Activated T-cell treated with anti-CD3 and anti-CD28 coated beads, Interleukin-2, amount 50 U/mL, for 24 hours (primary cell): ENCODE results near the gene SNRNP48.
A peak's percentile ranks its signal among the peaks of the same experiment; 100 is the strongest.

ENCODE experiments used
- DNase-seq: peaks from one replicate; pipeline ENCODE4 v3.0.0-alpha.2; 2020
- H3K27ac Mint-ChIP-seq: 2 replicates; pipeline ENCODE4 v1.8.0; 2020; ENCODE audit warnings: mild to moderate bottlenecking, mixed read lengths
- H3K27me3 Mint-ChIP-seq: 2 replicates; pipeline ENCODE4 v1.8.0; 2020; ENCODE audit warnings: mixed read lengths
- H3K36me3 Mint-ChIP-seq: 2 replicates; pipeline ENCODE4 v1.8.0; 2020; ENCODE audit warnings: low read depth, mixed read lengths
- H3K4me1 Mint-ChIP-seq: 2 replicates; pipeline ENCODE4 v1.8.0; 2020; ENCODE audit warnings: low read depth, mixed read lengths
- H3K4me3 Mint-ChIP-seq: 2 replicates; pipeline ENCODE4 v1.8.0; 2020; ENCODE audit warnings: mild to moderate bottlenecking, moderate library complexity, mixed read lengths
- H3K9me3 Mint-ChIP-seq: 2 replicates; pipeline ENCODE4 v1.8.0; 2020; ENCODE audit warnings: mixed read lengths

Gene SNRNP48

GRCh38 chr6:7572213-7572943, 17.6 kb upstream of the SNRNP48 start:
- H3K27me3 Mint-ChIP-seq = peaks cover 40% of the 10 kb centered on the region
- H3K4me3 Mint-ChIP-seq = no peak overlapping the region
- H3K4me1 Mint-ChIP-seq = no peaks in the 10 kb centered on the region
- no peaks in the 10 kb centered on the region for H3K9me3 Mint-ChIP-seq
- H3K36me3 Mint-ChIP-seq = no peaks in the 10 kb centered on the region
- DNase-seq = no peak
- H3K27ac Mint-ChIP-seq = no peak overlapping the region

GRCh38 chr6:7574500-7574899, 15.5 kb upstream of the SNRNP48 start:
- Mint-ChIP-seq H3K9me3 (no peaks in the 10 kb centered on the region), H3K36me3 (no peaks in the 10 kb centered on the region), H3K4me3 (no peak overlapping the region), H3K27me3 (peaks cover 33% of the 10 kb centered on the region), H3K4me1 (no peaks in the 10 kb centered on the region), H3K27ac (no peak overlapping the region)
- no peak for DNase-seq

- Mint-ChIP-seq H3K27ac (no peak overlapping the region), H3K4me3 (no peak overlapping the region), H3K9me3 (no peaks in the 10 kb centered on the region), H3K27me3 (peaks cover 21% of the 10 kb centered on the region), H3K36me3 (no peaks in the 10 kb centered on the region), H3K4me1 (no peaks in the 10 kb centered on the region)
- DNase-seq = no peak
Measured at GRCh38 chr6:7578516-7578915, 11.5 kb upstream of the SNRNP48 start.

- Mint-ChIP-seq H3K4me3 (no peak overlapping the region), H3K27ac (no peak overlapping the region), H3K4me1 (no peaks in the 10 kb centered on the region), H3K36me3 (no peaks in the 10 kb centered on the region), H3K9me3 (no peaks in the 10 kb centered on the region), H3K27me3 (peaks cover 18% of the 10 kb centered on the region)
- DNase-seq = no peak
Measured at GRCh38 chr6:7578931-7579330, 11.1 kb upstream of the SNRNP48 start.

GRCh38 chr6:7579851-7580250, 10.1 kb upstream of the SNRNP48 start:
- no peaks in the 10 kb centered on the region for H3K9me3 Mint-ChIP-seq
- no peak overlapping the region for H3K27ac Mint-ChIP-seq

GRCh38 chr6:7580537-7580926, 9.5 kb upstream of the SNRNP48 start:
- Mint-ChIP-seq H3K4me1 (no peaks in the 10 kb centered on the region), H3K4me3 (no peak overlapping the region), H3K27me3 (peaks cover 11% of the 10 kb centered on the region), H3K27ac (no peak overlapping the region), H3K9me3 (no peaks in the 10 kb centered on the region), H3K36me3 (no peaks in the 10 kb centered on the region)
- no peak for DNase-seq

More at GRCh38 chr6:7579851-7580250, 10.1 kb upstream of the SNRNP48 start:
- no peak for DNase-seq
- no peaks in the 10 kb centered on the region for H3K4me1 Mint-ChIP-seq
- H3K27me3 Mint-ChIP-seq = peaks cover 16% of the 10 kb centered on the region
- H3K4me3 Mint-ChIP-seq = no peak overlapping the region
- no peaks in the 10 kb centered on the region for H3K36me3 Mint-ChIP-seq

- Mint-ChIP-seq H3K9me3 (no peaks in the 10 kb centered on the region), H3K36me3 (no peaks in the 10 kb centered on the region), H3K4me1 (no peaks in the 10 kb centered on the region), H3K4me3 (no peak overlapping the region), H3K27me3 (peaks cover 11% of the 10 kb centered on the region), H3K27ac (no peak overlapping the region)
- DNase-seq = no peak
Measured at GRCh38 chr6:7580927-7581618, 8.9 kb upstream of the SNRNP48 start.

- no peaks in the 10 kb centered on the region for H3K9me3 Mint-ChIP-seq
- no peaks in the 10 kb centered on the region for H3K27me3 Mint-ChIP-seq
- no peak overlapping the region for H3K4me3 Mint-ChIP-seq
- H3K27ac Mint-ChIP-seq = no peak overlapping the region
- no peak for DNase-seq
- H3K36me3 Mint-ChIP-seq = peaks cover 4% of the 10 kb centered on the region
- peaks cover 19% of the 10 kb centered on the region for H3K4me1 Mint-ChIP-seq
Measured at GRCh38 chr6:7585287-7585930, 4.6 kb upstream of the SNRNP48 start.

- peaks cover 37% of the 10 kb centered on the region for H3K4me1 Mint-ChIP-seq
- peak overlapping the region; percentile 3 for H3K27ac Mint-ChIP-seq
- H3K36me3 Mint-ChIP-seq = peaks cover 16% of the 10 kb centered on the region
- DNase-seq = no peak
- H3K9me3 Mint-ChIP-seq = no peaks in the 10 kb centered on the region
- H3K27me3 Mint-ChIP-seq = no peaks in the 10 kb centered on the region
- no peak overlapping the region for H3K4me3 Mint-ChIP-seq
Measured at GRCh38 chr6:7587631-7588100, 2.3 kb upstream of the SNRNP48 start.

- Mint-ChIP-seq H3K4me1 (peaks cover 43% of the 10 kb centered on the region), H3K9me3 (no peaks in the 10 kb centered on the region), H3K27me3 (no peaks in the 10 kb centered on the region), H3K36me3 (peaks cover 22% of the 10 kb centered on the region), H3K4me3 (no peak overlapping the region), H3K27ac (no peak overlapping the region)
- DNase-seq = no peak
Measured at GRCh38 chr6:7588506-7588905, 1.5 kb upstream of the SNRNP48 start.

- no peaks in the 10 kb centered on the region for H3K27me3 Mint-ChIP-seq
- H3K4me3 Mint-ChIP-seq = peak overlapping the region; percentile 95
- H3K27ac Mint-ChIP-seq = peak overlapping the region; percentile 94
- H3K9me3 Mint-ChIP-seq = no peaks in the 10 kb centered on the region
- no peak for DNase-seq
- peaks cover 43% of the 10 kb centered on the region for H3K4me1 Mint-ChIP-seq
- H3K36me3 Mint-ChIP-seq = peaks cover 23% of the 10 kb centered on the region
Measured at GRCh38 chr6:7589221-7589620, 777 bp upstream of the SNRNP48 start.

GRCh38 chr6:7590918-7591302, 912 bp downstream of the SNRNP48 start:
- DNase-seq = no peak
- Mint-ChIP-seq H3K4me3 (peak overlapping the region; percentile 95), H3K27me3 (no peaks in the 10 kb centered on the region), H3K9me3 (no peaks in the 10 kb centered on the region), H3K27ac (peak overlapping the region; percentile 94), H3K4me1 (peaks cover 43% of the 10 kb centered on the region), H3K36me3 (peaks cover 40% of the 10 kb centered on the region)

GRCh38 chr6:7591770-7592169, 1.8 kb downstream of the SNRNP48 start:
- Mint-ChIP-seq H3K36me3 (peaks cover 49% of the 10 kb centered on the region), H3K4me1 (peaks cover 49% of the 10 kb centered on the region), H3K27me3 (no peaks in the 10 kb centered on the region), H3K27ac (peak overlapping the region; percentile 3), H3K9me3 (no peaks in the 10 kb centered on the region), H3K4me3 (peak overlapping the region; percentile 95)
- DNase-seq = no peak

- no peak overlapping the region for H3K27ac Mint-ChIP-seq
Measured at GRCh38 chr6:7593229-7593628, 3.2 kb downstream of the SNRNP48 start.

More at GRCh38 chr6:7593229-7593628, 3.2 kb downstream of the SNRNP48 start:
- H3K27me3 Mint-ChIP-seq = no peaks in the 10 kb centered on the region
- H3K9me3 Mint-ChIP-seq = no peaks in the 10 kb centered on the region
- peaks cover 45% of the 10 kb centered on the region for H3K4me1 Mint-ChIP-seq
- DNase-seq = no peak
- no peak overlapping the region for H3K4me3 Mint-ChIP-seq
- H3K36me3 Mint-ChIP-seq = peaks cover 63% of the 10 kb centered on the region
